GM18951 (cell line): ENCODE data around the gene KRTAP19-1.
"Not testable (repeated sequence)": the region's sequence is repeated elsewhere in the genome, so short reads cannot be mapped to it uniquely, and the experiment has no call there.

Source experiments
- POLR2A ChIP-seq: IDR thresholded peaks from 4 replicates; pipeline ENCODE4 v1.6.1; 2011; ENCODE audit warnings: mild to moderate bottlenecking; ENCODE audit not compliant: insufficient read length, insufficient read depth; ENCODE audit errors: extremely low read depth
- in situ Hi-C: fragments of 300-500 bp; cut with MboI; formaldehyde crosslinking; loops from one replicate; pipeline ENCODE4 v1.12.0; 2022; ENCODE audit warnings: low sequenced_read_pairs, mixed read lengths, inconsistent platforms; ENCODE audit not compliant: unreplicated experiment

Gene KRTAP19-1

DNA sequence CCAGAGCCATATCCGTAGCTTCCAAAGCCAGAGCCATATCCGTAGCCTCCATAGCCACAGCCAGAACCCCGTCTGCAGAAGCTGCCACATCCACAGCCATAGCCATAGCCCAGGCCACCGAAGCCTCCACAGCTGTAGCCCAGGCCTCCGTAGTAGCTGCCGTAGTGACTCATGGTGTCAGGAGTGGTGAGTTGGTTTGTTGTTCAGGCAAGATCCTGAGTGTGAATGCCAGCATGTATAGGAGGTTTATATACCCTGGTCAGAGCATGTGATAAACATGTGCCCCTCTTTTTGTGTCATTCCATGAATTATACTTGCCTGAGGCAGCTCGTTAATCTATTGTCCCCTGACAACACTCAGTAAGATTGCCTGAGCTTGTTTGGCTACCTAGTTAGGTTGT lies at the start of gene KRTAP19-1:
TSS of gene KRTAP19-1 (minus strand) at position 223 of the 400 bp plus-strand sequence. CDS start at position 173, 50 bp downstream.
- TF ChIP-seq POLR2A: no peak
- in situ Hi-C loops: no loop called here

GRCh38 chr21:30518876-30519275 lies 38.7 kb upstream of the KRTAP19-1 start:
- TF ChIP-seq POLR2A: no peak

DNA sequence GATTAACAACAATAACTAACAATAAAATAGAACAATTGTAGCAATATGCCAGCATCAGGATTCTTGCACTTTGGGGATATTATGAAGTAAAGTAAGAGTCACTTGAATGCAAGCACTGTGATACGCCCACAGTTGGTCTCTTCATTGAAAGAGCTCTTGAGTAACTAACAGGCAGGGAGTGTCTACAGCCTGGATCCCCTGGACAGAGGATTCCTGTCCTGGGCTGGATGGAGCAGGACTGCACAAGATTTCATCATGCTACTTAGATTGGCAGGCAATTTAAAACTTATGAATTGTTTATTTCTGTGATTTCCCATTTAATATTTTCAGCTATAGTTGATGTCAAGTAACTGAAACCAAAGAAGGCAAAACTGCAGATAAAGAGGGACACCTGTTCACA lies 35.5 kb upstream of the KRTAP19-1 start:
- in situ Hi-C loops: no loop called here
- no peak for TF ChIP-seq POLR2A

More at GRCh38 chr21:30518876-30519275, 38.7 kb upstream of the KRTAP19-1 start:
- in situ Hi-C loops: no loop called here

DNA sequence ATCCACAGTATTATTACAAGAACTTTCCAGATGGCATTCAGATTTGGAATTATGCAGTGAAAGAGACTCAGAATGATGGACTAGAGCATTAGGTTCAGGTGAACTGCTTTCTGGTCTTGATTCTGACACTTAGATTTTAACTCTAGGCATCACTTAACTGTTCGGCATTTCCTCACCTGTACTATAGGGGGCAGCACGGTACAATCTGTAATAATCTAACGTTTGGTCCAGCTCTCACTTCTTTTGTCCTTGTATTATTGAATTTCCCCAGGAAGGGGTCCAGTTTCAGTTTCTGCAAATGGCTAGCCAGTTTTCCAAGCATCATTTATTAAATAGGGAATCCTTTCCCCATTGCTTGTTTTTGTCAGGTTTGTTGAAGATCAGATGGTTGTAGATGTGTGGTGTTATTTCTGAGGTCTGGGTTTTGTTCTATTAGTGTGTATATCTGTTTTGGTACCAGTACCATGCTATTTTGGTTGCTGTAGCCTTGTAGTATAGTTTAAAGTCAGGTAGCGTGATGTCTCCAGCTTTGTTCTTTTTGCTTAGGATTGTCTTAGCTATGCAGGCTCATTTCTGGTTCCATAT lies 25.5 kb upstream of the KRTAP19-1 start:
- in situ Hi-C loops: not testable (repeated sequence)

DNA sequence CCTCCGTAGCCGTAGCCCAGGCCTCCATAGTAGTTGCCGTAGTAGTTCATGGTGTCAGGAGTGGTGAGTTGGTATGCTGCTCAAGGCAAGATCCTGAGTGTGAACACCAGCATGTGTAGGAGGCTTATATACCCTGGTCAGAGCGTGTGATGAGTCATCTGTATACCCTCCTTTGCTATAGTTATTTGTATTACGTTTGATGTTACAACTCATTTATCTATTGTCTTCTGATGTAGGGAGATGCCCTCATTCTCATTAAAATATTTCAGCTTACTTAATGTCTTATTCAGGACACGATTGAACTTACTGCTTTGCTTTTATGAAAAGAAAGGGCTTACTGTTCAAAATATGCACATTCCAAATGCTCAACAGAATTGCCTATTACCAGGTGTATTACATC lies 21.9 kb upstream of the KRTAP19-1 start, which contains the start of gene KRTAP19-5:
TSS of gene KRTAP19-5 (minus strand) at position 101 of the 400 bp plus-strand sequence. CDS start at position 50, 51 bp downstream.
- in situ Hi-C loops: no loop called here
- no peak for TF ChIP-seq POLR2A

GRCh38 chr21:30497065-30497464 lies 16.9 kb upstream of the KRTAP19-1 start, which contains the start of gene KRTAP19-4:
KRTAP19-4 (minus strand) TSS chr21:30497165; CDS start chr21:30497110, 55 bp downstream.
- no peak for TF ChIP-seq POLR2A
- in situ Hi-C loops: no loop called here

DNA sequence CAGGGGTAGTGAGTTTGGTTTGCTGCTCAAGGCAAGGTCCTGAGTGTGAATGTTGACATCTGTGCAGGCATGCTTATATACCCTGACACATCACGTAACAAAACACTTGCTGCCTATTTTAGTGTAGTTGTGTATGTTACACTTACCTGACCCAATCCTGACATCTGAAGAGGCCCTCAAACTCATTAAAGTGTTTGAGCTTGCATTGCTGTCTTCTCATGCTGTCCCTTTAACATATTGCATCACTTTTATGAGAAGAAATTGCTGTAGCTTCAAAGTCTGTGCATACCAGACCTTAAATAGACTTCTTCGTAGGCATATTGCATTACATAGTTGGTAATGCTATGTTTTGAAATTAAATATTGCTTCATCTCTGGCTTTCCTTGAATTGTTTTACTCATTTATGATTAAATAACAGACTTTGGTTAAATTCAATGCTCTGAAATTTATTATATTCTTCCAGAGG lies 11.8 kb upstream of the KRTAP19-1 start, which contains the start of gene KRTAP19-3:
TSS of gene KRTAP19-3 (minus strand) at position 51 of the 466 bp plus-strand sequence. CDS start 56 bp downstream, outside the sequence.
- no peak for TF ChIP-seq POLR2A
- in situ Hi-C loops: no loop called here

- in situ Hi-C loops: no loop called here
- no peak for TF ChIP-seq POLR2A
Observed at GRCh38 chr21:30487336-30487735, 7.2 kb upstream of the KRTAP19-1 start, which contains the start of gene KRTAP19-2. KRTAP19-2 (minus strand) TSS chr21:30487436; CDS start chr21:30487348, 88 bp downstream.

- in situ Hi-C loops: no loop called here
- TF ChIP-seq POLR2A: no peak
Observed at GRCh38 chr21:30486180-30486579, 6.0 kb upstream of the KRTAP19-1 start.

DNA sequence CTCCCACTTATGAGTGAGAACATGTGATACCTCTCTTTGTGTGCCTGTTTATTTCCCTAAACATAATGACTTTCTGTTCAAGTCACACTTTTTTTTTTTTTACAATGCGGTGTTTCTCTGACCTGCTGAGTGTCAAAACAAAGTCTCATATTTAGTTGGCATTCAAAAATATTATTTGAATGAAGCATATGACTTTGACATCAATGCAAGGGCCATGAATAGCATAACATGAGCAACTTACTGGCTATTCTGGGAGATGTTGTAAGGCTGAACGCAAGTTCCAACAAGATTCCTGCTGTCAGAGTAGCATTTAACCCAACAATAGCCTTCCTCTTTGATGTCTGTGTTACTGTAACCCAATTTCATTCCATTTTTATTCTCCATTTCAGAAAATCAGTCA lies 2.0 kb upstream of the KRTAP19-1 start:
- in situ Hi-C loops: no loop called here
- no peak for TF ChIP-seq POLR2A

- no peak for TF ChIP-seq POLR2A
Observed at GRCh38 chr21:30479259-30479658, 908 bp downstream of the KRTAP19-1 start.

GRCh38 chr21:30478004-30478403 lies 2.2 kb downstream of the KRTAP19-1 start:
- in situ Hi-C loops: no loop called here
- no peak for TF ChIP-seq POLR2A

More at GRCh38 chr21:30479259-30479658, 908 bp downstream of the KRTAP19-1 start:
- in situ Hi-C loops: no loop called here

DNA sequence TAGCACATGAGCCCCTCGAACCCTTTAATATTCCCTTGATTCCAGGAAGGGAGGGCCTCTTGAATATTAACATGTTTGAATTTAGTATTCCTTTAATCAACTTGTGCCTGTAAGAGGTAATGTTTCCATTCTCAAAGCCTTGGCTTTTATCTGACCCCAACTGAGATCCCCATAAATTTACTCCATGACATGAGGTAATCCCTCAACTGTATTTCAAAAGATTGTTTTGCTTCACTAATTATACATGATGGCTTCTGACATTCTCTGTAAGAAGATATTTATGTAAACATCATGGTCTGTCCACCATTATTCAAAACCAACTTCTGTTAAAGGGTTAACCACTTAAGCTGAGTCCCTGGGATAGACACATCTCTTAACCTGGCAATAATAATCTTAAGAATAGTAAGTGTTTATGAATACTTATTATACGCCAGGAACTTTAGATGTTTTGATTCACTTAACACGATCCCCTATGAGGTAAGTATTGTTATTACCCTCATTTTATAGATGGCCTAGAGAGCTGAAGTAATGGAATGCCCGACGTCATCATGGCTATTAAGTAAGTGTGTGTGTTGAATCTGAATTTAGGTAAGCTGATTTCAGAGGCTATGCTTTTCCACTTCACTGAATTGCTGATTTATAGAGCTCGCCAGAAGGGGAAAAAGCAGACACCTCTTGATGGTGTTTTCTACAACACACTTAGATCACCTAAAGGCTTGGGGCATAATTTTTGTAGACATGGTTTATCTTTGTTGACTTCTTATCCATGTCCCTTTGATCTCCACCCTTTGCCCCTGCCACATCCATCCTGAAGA lies 11.1 kb downstream of the KRTAP19-1 start:
- no peak for TF ChIP-seq POLR2A
- in situ Hi-C loops: no loop called here
